Measurements from ENCODE around the gene TK1. TPM values are rescaled to one million over a fixed set of nuclear protein-coding genes. Genes with fewer than 3 reads are reported as not detected.

Gene TK1
- polyA plus RNA-seq, 2 of the 4 experiments (the other 2 are of a cell fraction) = 90.9 to 355 TPM

DNA sequence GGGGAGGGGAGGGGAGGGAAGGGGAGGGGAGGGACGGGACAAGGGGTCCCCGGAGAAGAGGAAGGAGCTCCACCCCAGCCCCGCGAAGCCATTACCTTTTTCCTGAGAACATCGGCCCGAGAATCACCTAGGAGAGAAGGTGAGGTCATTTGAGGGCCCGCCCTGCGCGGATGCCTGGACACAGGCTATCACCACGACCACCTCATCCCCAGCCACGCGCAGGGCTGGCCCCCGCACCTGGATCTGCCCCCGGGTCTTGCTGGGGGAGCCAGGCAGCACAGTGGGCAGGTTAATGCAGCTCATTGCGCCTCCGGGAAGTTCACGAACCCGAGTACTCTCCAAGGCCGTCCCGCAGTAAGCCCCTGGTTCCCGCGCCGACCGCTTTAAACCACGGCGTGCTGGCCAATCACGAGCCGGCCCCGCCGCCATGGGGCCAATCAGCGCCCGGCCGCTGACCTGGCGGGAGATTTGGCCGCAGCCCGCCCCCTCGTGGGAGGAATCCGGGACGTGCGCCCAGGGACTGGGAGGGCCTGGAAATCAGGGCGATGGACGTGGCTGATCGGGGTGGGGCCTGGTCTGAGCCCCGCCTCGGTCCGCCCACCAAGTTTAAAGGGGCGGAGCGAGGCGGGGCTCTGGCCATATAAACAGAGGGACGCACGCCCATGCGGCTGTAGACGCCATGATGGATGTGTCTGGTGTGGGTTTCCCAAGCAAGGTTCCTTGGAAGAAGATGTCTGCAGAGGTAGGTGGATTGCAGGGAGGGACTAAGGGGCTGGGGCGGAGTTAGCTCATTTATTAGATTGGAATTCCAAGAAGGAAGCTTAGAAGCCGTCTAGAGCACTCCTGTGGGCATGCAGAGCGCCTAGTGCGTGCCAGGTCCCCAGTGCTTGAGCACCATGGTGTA, at the start of gene TK1, which contains the start of gene AFMID (continued):
- TF ChIP-seq CHD4 (IDR thresholded peaks at IDR 0.05; ENCODE audit: borderline replicate concordance) (no peak), ZFP36 (IDR thresholded peaks at IDR 0.05; ENCODE audit: borderline replicate concordance, partially characterized antibody) (no peak), JUN (IDR thresholded peaks at IDR 0.05) (peak; percentile 52 to 82; a peak in 4 of 5 replicates), SMC3 (IDR thresholded peaks at IDR 0.05) (peak; percentile 48; the same call in 2 of the 3 replicates), CBX2 (IDR thresholded peaks at IDR 0.05; ENCODE audit: borderline replicate concordance, low read depth) (no peak), FOSB (CRISPR knock-in tag; IDR thresholded peaks at IDR 0.05) (no peak), EP300 (IDR thresholded peaks at IDR 0.05) (no peak), POLR2AphosphoS2 (conservative IDR thresholded peaks at IDR 0.05; ENCODE audit: low read length) (no peak), NFE2L2 (conservative IDR thresholded peaks at IDR 0.05; ENCODE audit: low read length) (no peak), SREBF2 (IDR thresholded peaks at IDR 0.05) (no peak), ZNF302 (CRISPR knock-in tag; IDR thresholded peaks at IDR 0.05) (no peak), CHD2 (IDR thresholded peaks at IDR 0.05; ENCODE audit: low read length, partially characterized antibody) (no peak), HDAC2 (IDR thresholded peaks at IDR 0.05) (no peak), FOSL2 (IDR thresholded peaks at IDR 0.05) (no peak), FOSL2 (CRISPR knock-in tag; IDR thresholded peaks at IDR 0.05) (no peak), NPAS2 (CRISPR knock-in tag; IDR thresholded peaks at IDR 0.05; ENCODE audit: borderline replicate concordance) (no peak), POLR2A (IDR thresholded peaks at IDR 0.05; ENCODE audit: low read length) (peak; percentile 95), NR3C1 (IDR thresholded peaks at IDR 0.05) (no peak)
- TF ChIP-seq, protein P1, sequence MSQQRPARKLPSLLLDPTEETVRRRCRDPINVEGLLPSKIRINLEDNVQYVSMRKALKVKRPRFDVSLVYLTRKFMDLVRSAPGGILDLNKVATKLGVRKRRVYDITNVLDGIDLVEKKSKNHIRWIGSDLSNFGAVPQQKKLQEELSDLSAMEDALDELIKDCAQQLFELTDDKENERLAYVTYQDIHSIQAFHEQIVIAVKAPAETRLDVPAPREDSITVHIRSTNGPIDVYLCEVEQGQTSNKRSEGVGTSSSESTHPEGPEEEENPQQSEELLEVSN (IDR thresholded peaks at IDR 0.05; ENCODE audit: borderline replicate concordance, low read depth) = peak; percentile 97
- TF ChIP-seq, protein P2, sequence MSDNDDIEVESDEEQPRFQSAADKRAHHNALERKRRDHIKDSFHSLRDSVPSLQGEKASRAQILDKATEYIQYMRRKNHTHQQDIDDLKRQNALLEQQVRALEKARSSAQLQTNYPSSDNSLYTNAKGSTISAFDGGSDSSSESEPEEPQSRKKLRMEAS (IDR thresholded peaks at IDR 0.05) = peak; percentile 90
- TF ChIP-seq, protein P3, sequence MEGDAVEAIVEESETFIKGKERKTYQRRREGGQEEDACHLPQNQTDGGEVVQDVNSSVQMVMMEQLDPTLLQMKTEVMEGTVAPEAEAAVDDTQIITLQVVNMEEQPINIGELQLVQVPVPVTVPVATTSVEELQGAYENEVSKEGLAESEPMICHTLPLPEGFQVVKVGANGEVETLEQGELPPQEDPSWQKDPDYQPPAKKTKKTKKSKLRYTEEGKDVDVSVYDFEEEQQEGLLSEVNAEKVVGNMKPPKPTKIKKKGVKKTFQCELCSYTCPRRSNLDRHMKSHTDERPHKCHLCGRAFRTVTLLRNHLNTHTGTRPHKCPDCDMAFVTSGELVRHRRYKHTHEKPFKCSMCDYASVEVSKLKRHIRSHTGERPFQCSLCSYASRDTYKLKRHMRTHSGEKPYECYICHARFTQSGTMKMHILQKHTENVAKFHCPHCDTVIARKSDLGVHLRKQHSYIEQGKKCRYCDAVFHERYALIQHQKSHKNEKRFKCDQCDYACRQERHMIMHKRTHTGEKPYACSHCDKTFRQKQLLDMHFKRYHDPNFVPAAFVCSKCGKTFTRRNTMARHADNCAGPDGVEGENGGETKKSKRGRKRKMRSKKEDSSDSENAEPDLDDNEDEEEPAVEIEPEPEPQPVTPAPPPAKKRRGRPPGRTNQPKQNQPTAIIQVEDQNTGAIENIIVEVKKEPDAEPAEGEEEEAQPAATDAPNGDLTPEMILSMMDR (IDR thresholded peaks at IDR 0.05) = peak; percentile 89
- TF ChIP-seq, protein P4, sequence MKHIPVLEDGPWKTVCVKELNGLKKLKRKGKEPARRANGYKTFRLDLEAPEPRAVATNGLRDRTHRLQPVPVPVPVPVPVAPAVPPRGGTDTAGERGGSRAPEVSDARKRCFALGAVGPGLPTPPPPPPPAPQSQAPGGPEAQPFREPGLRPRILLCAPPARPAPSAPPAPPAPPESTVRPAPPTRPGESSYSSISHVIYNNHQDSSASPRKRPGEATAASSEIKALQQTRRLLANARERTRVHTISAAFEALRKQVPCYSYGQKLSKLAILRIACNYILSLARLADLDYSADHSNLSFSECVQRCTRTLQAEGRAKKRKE (CRISPR knock-in tag; IDR thresholded peaks at IDR 0.05; ENCODE audit: low read depth) = no peak
- TF ChIP-seq, protein P5, sequence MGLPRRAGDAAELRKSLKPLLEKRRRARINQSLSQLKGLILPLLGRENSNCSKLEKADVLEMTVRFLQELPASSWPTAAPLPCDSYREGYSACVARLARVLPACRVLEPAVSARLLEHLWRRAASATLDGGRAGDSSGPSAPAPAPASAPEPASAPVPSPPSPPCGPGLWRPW (IDR thresholded peaks at IDR 0.05) = no peak
- TF ChIP-seq, protein P6, sequence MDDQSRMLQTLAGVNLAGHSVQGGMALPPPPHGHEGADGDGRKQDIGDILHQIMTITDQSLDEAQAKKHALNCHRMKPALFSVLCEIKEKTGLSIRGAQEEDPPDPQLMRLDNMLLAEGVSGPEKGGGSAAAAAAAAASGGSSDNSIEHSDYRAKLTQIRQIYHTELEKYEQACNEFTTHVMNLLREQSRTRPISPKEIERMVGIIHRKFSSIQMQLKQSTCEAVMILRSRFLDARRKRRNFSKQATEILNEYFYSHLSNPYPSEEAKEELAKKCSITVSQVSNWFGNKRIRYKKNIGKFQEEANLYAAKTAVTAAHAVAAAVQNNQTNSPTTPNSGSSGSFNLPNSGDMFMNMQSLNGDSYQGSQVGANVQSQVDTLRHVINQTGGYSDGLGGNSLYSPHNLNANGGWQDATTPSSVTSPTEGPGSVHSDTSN (IDR thresholded peaks at IDR 0.05) = no peak
- TF ChIP-seq, protein P7, sequence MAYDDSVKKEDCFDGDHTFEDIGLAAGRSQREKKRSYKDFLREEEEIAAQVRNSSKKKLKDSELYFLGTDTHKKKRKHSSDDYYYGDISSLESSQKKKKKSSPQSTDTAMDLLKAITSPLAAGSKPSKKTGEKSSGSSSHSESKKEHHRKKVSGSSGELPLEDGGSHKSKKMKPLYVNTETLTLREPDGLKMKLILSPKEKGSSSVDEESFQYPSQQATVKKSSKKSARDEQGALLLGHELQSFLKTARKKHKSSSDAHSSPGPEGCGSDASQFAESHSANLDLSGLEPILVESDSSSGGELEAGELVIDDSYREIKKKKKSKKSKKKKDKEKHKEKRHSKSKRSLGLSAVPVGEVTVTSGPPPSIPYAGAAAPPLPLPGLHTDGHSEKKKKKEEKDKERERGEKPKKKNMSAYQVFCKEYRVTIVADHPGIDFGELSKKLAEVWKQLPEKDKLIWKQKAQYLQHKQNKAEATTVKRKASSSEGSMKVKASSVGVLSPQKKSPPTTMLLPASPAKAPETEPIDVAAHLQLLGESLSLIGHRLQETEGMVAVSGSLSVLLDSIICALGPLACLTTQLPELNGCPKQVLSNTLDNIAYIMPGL (CRISPR knock-in tag; IDR thresholded peaks at IDR 0.05; ENCODE audit: borderline replicate concordance) = no peak
